HG03097 (cell line): ENCODE data around the gene NYNRIN.

Experiments used
- ATAC-seq: cut with Tn5 transposase; IDR thresholded peaks from one replicate; pipeline ENCODE4 v1.9.1; 2021; ENCODE audit not compliant: unreplicated experiment, low FRiP score

Gene NYNRIN

DNA sequence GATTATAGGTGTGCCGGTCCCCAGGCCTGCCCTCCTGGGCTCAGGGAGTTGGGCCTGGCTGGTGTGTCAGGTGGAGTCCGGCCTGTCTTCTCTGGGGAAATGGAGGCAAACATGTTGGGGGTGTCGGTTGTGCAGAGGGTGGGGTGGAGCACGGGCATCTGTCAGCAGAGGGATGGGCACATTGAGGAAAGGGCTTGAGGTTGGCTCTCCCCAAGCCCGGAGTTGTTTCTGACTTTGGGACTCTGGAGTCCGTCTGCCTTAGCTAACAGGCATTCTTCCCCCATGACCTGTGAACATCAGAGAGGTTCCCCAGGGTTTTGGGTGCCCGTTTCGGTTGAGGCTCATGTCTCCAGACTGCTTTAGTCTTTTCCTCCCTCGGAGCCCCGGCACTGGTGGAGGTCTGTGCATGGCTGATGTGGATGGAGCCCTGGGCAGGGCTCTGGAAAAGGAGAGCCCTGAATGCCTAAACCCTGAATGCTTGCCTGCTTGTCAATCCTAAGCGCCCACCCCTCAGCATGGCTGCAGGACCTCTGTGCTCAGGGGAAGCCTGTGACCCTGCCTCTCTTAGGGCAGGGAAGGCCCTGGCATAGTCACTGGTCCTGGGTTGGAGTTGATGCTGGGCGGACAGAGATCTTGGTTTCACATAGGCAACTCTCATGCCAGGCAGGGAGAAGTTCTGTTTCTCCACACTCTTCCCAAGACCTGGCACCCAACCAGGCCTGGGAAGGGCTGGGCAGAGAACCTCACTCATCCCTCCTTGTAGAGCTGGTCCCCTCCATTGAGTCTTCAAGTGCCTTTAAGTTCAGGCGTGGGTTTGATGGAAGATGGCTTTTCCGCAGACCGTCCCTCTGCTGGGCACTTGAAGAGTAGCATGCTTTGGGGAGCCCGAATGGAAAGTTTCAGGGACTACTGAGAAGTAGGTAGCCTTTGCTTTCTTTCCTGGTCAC, 12.9 kb downstream of the NYNRIN start:
- ATAC-seq = no peak

DNA sequence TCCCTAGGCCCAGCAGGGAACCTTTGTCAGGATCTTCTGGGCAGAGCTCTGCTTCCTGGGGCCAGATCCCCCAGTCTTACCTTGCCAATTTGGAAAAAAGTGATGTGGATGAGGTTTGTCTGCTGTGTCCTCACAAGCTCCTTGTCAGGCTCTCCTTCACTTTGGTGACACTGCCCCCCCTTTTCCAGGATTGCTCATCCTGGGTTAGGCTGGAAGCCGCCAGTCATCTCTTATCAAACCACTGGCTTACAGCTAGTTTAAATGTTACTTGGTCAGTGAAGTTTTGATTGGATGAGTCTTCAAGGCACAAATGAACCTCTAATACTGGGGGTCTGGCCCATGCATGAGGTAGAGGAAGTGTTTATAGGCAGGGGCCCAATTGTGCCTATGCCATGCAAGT, 15.3 kb downstream of the NYNRIN start:
- no peak for ATAC-seq

DNA sequence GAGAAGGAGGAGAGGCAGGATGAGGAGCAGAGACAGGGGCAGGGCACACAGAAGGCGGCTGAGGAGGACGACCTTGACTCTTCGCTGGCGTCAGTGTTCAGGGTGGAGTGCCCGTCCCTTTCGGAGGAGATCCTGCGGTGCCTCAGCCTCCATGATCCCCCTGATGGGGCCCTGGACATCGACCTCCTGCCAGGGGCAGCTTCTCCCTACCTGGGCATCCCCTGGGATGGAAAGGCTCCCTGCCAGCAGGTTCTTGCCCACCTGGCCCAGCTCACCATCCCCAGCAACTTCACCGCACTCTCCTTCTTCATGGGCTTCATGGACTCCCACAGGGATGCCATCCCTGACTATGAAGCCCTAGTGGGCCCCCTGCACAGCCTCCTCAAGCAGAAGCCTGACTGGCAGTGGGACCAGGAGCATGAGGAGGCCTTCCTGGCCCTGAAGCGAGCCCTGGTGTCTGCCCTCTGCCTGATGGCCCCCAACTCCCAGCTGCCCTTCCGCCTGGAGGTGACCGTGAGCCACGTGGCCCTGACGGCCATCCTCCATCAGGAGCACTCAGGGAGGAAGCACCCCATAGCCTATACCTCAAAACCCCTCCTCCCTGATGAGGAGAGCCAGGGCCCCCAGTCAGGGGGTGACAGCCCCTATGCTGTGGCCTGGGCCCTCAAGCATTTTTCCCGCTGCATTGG, 16.1 kb downstream of the NYNRIN start:
- no peak for ATAC-seq

DNA sequence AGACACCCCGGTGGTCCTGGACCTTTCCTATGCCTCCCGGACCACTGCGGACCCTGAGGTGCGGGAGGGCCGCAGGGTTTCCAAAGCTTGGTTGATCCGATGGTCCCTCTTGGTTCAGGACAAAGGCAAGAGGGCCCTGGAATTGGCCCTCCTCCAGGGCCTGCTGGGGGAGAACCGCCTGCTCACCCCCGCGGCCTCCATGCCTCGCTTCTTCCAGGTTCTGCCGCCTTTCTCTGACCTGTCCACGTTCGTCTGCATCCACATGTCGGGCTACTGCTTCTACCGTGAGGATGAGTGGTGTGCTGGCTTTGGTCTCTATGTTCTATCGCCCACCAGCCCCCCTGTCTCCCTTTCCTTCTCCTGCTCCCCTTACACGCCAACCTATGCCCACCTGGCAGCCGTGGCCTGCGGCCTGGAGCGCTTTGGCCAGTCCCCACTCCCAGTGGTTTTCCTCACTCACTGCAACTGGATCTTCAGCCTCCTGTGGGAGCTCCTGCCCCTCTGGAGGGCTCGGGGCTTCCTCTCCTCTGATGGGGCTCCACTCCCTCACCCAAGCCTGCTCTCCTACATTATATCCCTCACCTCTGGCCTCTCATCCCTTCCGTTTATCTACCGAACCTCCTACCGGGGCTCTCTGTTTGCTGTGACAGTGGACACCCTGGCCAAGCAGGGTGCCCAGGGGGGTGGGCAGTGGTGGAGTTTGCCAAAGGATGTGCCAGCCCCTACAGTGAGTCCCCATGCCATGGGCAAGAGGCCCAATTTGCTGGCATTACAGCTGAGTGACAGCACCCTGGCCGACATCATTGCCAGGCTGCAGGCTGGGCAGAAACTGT, 16.8 kb downstream of the NYNRIN start:
- ATAC-seq = no peak

DNA sequence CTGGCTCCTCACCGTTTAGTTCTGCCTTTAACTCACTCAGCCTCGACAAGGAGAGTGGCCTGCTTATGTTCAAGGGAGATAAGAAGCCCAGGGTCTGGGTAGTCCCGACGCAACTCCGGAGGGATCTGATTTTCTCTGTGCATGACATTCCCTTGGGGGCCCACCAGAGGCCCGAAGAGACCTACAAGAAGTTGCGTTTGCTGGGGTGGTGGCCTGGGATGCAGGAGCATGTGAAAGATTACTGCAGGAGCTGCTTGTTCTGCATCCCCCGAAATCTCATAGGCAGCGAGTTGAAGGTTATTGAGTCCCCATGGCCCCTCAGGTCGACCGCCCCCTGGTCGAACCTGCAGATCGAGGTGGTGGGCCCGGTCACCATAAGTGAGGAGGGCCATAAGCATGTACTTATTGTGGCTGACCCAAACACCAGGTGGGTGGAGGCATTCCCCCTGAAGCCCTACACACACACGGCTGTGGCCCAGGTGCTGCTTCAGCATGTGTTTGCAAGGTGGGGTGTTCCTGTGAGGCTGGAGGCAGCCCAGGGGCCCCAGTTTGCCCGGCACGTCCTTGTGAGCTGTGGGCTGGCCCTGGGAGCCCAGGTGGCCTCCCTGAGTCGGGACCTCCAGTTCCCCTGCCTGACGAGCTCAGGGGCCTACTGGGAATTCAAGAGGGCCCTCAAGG, 17.6 kb downstream of the NYNRIN start:
- ATAC-seq = no peak

DNA sequence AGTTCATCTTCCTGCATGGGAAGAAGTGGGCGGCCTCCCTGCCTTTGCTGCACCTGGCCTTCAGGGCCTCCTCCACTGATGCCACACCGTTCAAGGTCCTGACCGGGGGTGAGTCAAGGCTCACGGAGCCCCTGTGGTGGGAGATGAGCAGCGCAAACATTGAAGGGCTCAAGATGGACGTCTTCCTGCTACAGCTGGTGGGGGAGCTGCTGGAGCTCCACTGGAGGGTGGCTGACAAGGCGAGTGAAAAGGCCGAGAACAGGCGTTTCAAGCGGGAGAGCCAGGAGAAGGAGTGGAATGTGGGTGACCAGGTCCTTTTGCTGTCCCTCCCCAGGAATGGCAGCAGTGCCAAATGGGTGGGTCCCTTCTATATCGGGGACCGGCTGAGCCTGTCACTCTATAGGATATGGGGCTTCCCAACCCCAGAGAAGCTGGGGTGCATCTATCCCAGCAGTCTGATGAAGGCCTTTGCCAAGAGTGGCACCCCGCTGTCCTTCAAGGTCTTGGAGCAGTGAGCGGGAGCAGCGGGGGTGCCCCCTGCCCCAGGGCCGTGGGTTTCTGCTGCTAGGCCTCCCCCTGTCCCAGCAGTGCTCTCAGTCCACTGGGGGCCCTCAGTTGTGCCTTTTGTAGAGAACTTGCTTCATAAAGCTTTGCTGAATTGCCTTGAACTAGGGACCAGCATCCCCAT, 18.3 kb downstream of the NYNRIN start:
- ATAC-seq = no peak

DNA sequence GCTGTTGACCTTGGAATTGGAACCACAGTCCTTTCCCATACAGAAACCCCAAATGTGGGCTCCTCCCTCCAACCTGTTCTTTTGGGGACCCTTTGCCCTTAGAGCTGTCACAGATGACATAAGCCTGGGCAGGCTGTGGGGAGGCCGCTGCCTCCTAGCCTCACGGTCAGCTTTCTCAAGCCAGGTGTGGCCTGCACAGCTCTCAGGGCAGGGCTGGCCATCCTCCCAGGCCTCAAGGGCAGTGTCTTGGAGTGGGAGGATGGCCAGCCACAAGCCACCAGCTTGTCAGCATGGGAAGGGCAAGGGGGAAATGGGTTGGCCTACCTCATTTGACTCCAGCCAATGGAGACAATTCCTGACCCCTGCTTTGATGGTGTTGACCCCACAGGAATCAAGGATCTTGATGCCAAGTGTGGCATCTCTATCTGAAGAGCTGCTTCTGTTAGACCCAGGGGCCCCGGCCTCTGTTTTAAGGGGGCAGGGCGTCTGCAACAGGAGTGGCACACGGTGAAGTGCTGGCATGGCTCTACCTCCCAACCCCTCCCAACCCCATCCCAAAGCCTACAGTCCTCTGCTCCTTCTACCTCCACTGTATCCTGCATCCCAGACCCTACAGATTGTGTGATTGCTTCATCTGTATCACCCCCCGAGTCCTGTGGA, 19.2 kb downstream of the NYNRIN start:
- ATAC-seq = no peak

DNA sequence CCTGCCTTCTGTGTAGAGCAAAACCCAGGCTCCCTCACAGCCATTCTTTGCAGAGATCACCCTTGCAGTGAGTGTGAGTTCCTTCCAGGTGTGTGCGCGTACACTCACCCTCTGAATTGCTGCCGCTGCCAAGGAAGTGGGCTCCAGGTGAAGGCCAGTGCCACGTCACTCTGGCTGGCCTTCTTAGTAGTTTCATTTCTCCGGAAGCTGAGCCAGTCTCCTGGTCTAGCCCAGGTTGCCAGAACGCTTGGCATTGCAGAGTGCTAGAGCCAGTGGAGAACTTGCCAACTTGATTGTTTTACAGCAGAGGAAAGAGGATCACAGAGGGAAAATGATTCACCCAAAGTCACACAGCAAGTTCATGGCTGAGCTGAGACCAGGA, 19.7 kb downstream of the NYNRIN start:
- no peak for ATAC-seq

DNA sequence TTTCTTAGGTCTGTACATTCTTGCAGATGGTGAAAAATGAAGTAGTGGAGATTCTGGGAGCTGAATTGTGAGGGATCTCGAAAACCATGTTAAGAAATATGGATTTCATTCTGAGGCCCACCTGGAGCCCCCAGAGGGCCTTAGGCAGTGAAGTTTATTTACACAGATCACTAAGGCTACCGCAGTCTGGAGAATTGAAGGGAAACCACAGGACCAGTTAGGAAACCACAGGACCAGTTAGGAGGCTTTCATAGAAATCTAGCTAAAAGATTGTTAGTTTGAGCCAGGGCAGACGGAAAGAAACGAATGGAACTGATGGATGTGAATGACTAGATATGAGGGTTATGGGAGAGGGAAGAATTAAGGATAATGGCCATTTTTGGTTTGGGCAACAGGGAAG, 23.5 kb downstream of the NYNRIN start:
- no peak for ATAC-seq

DNA sequence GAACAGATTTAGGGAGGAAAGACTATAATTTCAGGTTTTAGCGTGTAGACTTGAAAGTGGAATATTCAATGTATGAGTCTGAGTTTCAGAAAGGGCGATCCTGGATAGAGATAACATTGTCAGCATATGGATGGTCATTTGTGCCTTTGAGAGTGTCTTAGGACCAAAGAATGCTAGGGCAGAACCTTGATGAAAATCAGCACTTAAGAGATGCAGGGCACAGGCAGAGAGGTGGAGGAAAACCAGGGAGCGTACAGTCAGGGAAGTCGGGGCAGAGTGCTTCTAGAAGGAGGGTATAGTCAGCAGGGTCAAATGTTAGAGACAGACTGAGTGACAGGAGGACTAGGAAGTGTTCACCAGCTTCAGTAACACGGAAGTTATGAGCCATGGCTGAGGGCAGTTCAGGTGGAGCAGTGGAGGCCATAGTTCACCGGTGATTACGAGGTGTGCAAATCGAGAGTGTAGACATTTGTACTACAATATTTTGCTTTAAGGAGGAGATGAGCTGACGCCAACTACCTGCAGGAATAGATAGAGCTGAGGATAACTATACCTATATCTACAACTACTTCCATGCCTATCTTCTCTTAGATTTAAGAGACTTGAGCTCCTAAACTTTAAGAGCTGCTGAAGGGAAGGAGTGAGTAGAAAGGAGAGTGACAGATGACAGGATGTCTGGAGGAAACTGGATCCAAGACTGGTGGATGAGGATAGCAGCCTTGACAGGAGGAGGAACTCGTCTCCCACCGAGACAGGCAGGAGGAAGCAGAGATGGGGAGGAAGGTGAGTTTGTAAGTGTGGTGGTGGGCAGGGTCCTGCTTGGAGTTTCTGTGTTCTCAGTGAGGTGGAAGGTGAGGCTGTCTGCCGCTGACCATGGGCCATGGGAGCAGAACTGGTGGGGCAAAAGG, 24.1 kb downstream of the NYNRIN start:
- ATAC-seq = no peak

DNA sequence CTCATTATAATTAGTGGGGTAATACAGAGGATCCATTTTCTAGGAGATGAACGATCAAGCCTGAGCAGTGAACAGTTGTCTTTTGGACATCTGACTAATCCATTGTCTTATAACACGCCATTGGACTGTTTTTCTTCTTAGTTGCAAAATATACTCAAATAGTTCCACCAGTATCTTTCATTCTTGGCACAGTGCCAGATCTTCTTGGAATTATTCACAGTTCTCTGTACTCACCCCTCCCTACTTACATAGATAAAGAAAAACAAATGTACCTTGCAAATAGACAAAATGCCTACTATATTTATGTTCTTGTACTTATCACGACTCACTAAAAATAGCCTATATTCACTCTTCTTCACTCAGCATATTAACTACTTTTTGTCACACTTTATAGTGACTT, 26.9 kb downstream of the NYNRIN start:
- no peak for ATAC-seq

DNA sequence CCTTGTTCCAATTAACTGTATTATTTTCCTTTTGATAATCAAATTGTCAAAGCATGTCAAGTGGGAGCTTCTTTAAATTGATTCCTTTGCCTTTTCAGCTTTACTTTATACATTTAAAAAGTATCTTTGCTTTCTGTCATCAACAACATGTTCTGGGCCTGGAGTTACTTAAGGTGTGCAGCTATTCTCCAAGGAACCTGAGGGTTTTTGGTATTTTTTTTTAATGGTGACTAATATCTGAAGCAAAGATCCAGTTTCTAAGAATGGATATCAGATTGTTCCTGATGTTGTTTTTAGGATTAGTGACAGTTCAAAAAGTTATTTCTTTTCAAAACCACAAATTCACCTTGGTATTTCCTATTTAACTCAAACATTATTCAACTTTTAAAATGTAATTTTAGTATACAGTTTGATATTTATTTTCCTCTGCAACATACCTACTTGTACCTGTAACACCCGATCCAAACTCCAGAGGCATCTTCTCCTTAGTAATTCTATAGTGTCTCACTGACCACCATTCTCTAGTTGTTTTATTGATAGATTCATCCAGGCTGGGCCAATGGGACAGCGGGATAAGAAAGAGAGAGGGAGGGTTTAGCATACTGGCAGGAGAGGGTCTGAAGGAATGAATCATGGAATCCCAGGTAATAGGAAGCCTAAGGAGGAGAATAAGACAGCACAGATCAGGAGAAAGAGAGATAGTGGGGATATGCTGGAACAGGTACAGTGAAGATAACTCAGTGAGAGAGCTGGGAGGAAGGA, 27.5 kb downstream of the NYNRIN start:
- no peak for ATAC-seq

DNA sequence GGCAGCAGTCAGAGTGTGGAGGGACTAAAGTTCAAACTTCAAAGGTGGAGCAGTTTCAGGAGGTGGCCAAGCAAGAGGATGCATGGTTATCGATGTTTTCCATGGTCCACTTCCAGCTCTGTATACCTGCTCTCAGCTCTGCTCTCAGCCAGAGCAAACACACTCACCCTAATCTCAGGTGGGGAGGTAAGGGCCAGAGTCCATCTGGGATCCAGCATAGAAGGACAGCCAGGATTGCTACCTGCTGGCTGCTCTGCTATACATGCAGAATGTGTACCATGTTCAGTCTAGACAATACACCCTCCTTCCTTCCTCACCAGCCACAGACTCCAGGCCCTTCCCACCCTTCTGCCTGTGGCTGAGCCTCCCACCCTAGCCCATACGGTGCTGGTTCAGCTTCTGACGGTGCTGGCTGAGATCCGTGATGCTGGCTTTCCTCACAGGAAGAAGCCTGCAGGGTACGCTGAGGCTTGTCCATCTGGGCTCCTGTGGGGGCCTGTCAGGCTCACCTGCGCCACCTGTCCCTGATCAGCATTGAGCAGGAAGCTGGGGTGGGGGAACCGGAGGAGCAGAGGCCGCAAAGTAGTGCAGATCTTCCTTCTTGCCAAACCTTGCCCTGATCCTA, 28.2 kb downstream of the NYNRIN start:
- ATAC-seq = no peak

DNA sequence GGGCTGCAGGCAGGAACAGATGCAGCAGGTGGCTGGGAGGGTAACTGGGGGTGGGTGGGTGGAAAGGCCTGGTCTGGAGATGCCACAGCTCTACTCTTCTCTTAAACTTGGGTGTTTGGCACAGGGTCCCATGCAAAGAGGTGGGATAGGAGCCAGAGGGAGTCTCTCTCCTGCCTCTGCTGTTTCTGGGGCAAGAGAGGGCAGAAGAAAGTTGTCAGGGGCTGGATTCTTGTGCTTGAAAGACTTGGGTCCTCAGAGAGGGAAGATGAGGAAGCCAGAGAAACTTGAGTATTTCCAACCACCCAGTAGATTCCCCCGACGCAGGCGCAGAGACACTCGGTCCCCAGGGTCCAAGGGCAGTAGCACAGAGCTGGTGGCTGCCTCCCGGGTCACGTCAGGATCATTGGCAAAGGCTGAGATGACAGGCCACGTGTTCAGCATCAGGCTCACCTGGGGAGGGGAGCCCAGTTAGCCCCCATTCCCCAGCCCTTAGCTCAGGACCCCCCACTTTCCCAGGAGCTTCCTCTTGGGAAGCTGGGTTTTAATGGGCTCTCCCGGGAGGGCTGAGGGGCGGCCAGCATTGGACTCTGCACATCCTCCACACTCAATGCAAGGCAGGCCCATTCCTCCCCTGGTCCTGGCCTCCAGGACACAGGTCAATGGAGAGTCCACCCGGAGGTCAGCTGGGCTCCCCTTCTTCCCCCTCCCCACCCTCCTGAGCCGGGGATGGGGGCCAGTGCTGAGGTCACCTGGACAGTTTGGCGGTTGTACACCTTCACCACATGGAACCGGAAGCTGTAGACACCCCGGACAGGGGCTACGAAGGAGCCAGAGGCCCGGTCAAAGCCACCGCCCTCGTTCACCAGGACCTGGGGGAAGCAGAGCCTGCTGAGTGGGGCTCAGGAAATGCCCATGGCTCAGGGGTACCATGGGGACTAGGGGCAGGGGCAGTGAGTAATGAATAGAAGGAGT, 29.0 kb downstream of the NYNRIN start:
- no peak for ATAC-seq

DNA sequence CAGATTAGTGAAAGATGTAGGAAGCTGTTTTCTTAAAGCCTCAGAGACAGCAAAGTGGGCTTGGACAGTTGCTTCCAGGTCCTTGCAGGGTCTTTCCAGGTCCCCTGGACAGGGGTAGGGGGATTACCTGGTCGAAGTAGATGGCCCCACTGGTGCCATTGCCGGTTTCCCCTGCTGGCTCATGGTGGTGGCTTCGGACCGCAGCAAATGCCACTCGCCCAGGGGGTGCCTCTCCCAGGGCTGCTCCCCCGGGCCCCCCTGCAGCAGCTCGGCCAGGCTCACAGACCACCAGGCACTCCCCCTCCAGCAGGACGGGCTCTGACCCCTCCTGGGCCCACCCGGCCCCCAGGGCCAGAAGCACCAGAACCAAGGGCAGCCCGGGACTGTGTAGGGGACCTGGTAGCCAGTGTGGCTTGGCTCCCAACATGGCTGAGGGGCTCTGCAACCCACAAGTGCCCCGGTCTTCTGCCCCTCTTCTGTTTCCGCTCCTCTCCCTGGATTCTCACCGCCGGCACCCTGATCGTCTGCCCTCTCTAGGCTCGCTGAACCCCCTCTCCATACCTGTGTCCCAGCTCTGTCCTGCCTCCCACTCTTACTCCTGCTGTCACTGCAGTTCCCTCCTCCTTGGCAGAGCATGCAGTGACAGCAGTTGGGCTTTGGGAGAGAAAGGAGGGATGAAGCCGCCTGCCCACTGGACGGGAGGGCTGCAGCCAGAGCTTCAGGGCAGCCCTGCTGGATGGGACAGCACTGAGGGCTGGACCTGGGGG, 30.0 kb downstream of the NYNRIN start:
- no peak for ATAC-seq
